Endothelial cell of umbilical vein (primary cell): ENCODE data around the gene SDK2. TPM values are rescaled to one million over a fixed set of nuclear protein-coding genes. Genes with fewer than 3 reads are reported as not detected.

Source experiments
- BruUV-seq: library from RNA; stranded (reverse); fragments of 400-500 nt; replicated peaks from 2 replicates; lab custom pipeline; 2021; lab: Mats Ljungman, UMichigan
- CTCF ChIA-PET: fragments of 300-600, 350-600 bp; sonication (Branson Sonifier 250); formaldehyde crosslinking; loops from one replicate; lab custom pipeline; 2021; ENCODE audit warnings: antibody characterized with exemption, inconsistent platforms; lab: Charles Lee
- POLR2A ChIA-PET: fragments of 300-600, 350-600 bp; sonication (Branson Sonifier 250); formaldehyde crosslinking; loops from one replicate; lab custom pipeline; 2021; ENCODE audit warnings: antibody characterized with exemption, inconsistent platforms; lab: Charles Lee
- DNase-seq: peaks from one replicate; pipeline ENCODE4 v3.0.0-alpha.2; 2011; ENCODE audit warnings: low read depth, low spot score
- FAIRE-seq: peaks from 2 replicates; lab custom pipeline; 2011; peaks lifted over from hg19 to GRCh38; lab: Jason Lieb, UNC
- H2AFZ ChIP-seq: 2 replicates; pipeline ENCODE4 v1.6.0; 2012; ENCODE audit warnings: low read depth, low read length, control low read depth, inconsistent platforms
- H3K27ac ChIP-seq: 2 replicates; pipeline ENCODE4 v1.5.1; 2011; ENCODE audit warnings: low read depth, mild to moderate bottlenecking, control low read depth, low read length, moderate library complexity; ENCODE audit not compliant: insufficient read depth
- H3K27me3 ChIP-seq, 2 experiments: 2 replicates each; pipeline versions ENCODE4 v1.6.0 to v1.6.1; 2011; ENCODE audit warnings: low read length in 2 of 2, mixed read lengths in 1 of 2; ENCODE audit not compliant: control insufficient read depth in 2 of 2, insufficient read depth in 2 of 2
- H3K36me3 ChIP-seq, 2 experiments: 2 replicates in 1 of 2; 3 replicates in 1 of 2; pipeline ENCODE4 v1.5.1; 2011; ENCODE audit warnings: low read length in 2 of 2, mild to moderate bottlenecking in 1 of 2, moderate library complexity in 1 of 2; ENCODE audit not compliant: control insufficient read depth in 2 of 2, insufficient read depth in 2 of 2; ENCODE audit errors: extremely low read depth in 1 of 2
- H3K4me1 ChIP-seq: 3 replicates; pipeline ENCODE4 v1.5.1; 2011; ENCODE audit warnings: mild to moderate bottlenecking, low read length; ENCODE audit not compliant: control insufficient read depth, insufficient read depth; ENCODE audit errors: extremely low read depth
- H3K4me2 ChIP-seq: 2 replicates; pipeline ENCODE4 v1.6.1; 2011; ENCODE audit warnings: low read length, control low read depth, mixed read lengths; ENCODE audit not compliant: insufficient read depth
- H3K4me3 ChIP-seq, 3 experiments: fragments of 200-600 bp in 1 of 3; sonication (generic), shearing (Covaris generic) in 1 of 3; replicated peaks in 1 of 3; 2 replicates each; pipeline ENCODE4 v1.5.1; 2011 to 2016; ENCODE audit warnings: control low read depth in 3 of 3, low read length in 3 of 3, mild to moderate bottlenecking in 2 of 3, inconsistent platforms in 1 of 3, low read depth in 1 of 3, moderate library complexity in 1 of 3; ENCODE audit not compliant: insufficient read depth in 1 of 3
- H3K79me2 ChIP-seq: 2 replicates; pipeline ENCODE4 v1.6.0; 2012; ENCODE audit warnings: low read length, inconsistent platforms; ENCODE audit not compliant: control insufficient read depth, insufficient read depth
- H3K9ac ChIP-seq: replicated peaks from 2 replicates; pipeline ENCODE3; 2011; ENCODE audit warnings: low read length, control low read depth; ENCODE audit not compliant: insufficient read depth; ENCODE audit errors: extremely low read depth
- H3K9me1 ChIP-seq: replicated peaks from 3 replicates; pipeline ENCODE4 v1.6.0; 2011; ENCODE audit warnings: mild to moderate bottlenecking, low read length; ENCODE audit not compliant: control insufficient read depth, insufficient read depth; ENCODE audit errors: extremely low read depth
- H3K9me3 ChIP-seq: replicated peaks from 2 replicates; pipeline ENCODE4 v1.5.1; 2012; ENCODE audit warnings: low read length, inconsistent platforms; ENCODE audit not compliant: control insufficient read depth, insufficient read depth
- H4K20me1 ChIP-seq: replicated peaks from 2 replicates; pipeline ENCODE3; 2011; ENCODE audit warnings: mild to moderate bottlenecking, low read length; ENCODE audit not compliant: control insufficient read depth, insufficient read depth; ENCODE audit errors: extremely low read depth
- CTCF ChIP-seq, 2 donors: IDR thresholded peaks; 1 replicate in 1 of 2; 2 replicates in 1 of 2; pipeline ENCODE4 v1.5.1; 2011; ENCODE audit warnings: low read length in 2 of 2, mild to moderate bottlenecking in 2 of 2, moderate library complexity in 2 of 2, control low read depth in 1 of 2, inconsistent platforms in 1 of 2, low read depth in 1 of 2; ENCODE audit not compliant: insufficient read depth in 1 of 2; ENCODE audit errors: extremely low read depth in 1 of 2
- EZH2 ChIP-seq: IDR thresholded peaks from 2 replicates; pipeline ENCODE4 v1.6.1; 2012; ENCODE audit warnings: borderline replicate concordance, low read depth, mild to moderate bottlenecking, moderate library complexity, low read length, inconsistent platforms; ENCODE audit not compliant: severe bottlenecking
- FOS ChIP-seq: IDR thresholded peaks from 2 replicates; pipeline ENCODE4 v1.6.1; 2011; ENCODE audit warnings: mild to moderate bottlenecking, low read length, moderate library complexity, borderline replicate concordance; ENCODE audit not compliant: insufficient read depth
- GATA2 ChIP-seq: IDR thresholded peaks from 2 replicates; pipeline ENCODE4 v1.7.0; 2011; ENCODE audit warnings: low read depth, mild to moderate bottlenecking, moderate library complexity, mixed read lengths, low read length; ENCODE audit not compliant: insufficient read length, insufficient read depth
- JUN ChIP-seq: IDR thresholded peaks from 2 replicates; pipeline ENCODE4 v1.6.1; 2011; ENCODE audit warnings: borderline replicate concordance, low read depth; ENCODE audit not compliant: insufficient read length, insufficient read depth
- MYC ChIP-seq: IDR thresholded peaks from one replicate; pipeline ENCODE4 v1.6.1; 2011; ENCODE audit warnings: mild to moderate bottlenecking, low read depth, low read length
- POLR2A ChIP-seq: IDR thresholded peaks from 2 replicates; pipeline ENCODE4 v1.6.1; 2012; ENCODE audit warnings: low read depth, mild to moderate bottlenecking, control low read depth, low read length
- POLR2AphosphoS5 ChIP-seq: IDR thresholded peaks from 2 replicates; pipeline ENCODE4 v1.6.1; 2012; ENCODE audit warnings: low read depth, mild to moderate bottlenecking, control low read depth, low read length, moderate library complexity; ENCODE audit not compliant: insufficient read depth
- dilution Hi-C: fragments of 300-500 bp; cut with MboI; formaldehyde crosslinking; loops from one replicate; pipeline ENCODE4 v1.15.0; 2019; ENCODE audit warnings: low sequenced_read_pairs; ENCODE audit not compliant: extremely low pct_ligation_motif_present
- intact Hi-C: fragments of 100-400 bp; cut with micrococcal nuclease; formaldehyde crosslinking; loops from one replicate; pipeline ENCODE4 v1.10.0; 2022
- polyA plus RNA-seq, 4 experiments: library from polyadenylated mRNA; depleted of rRNA in 3 of 4; stranded (reverse) in 3 of 4; unstranded in 1 of 4; fragments of >200 nt; gene quantifications; 2 replicates each; pipeline versions ENCODE4 v1.2.1 to v1.2.3, GENCODE V29; 2011 to 2012; ENCODE audit warnings: missing spikeins in 1 of 4
- total RNA-seq: library from RNA; stranded (reverse); gene quantifications from 2 replicates; pipeline ENCODE4 v1.2.3, GENCODE V29; 2021
- TF ChIP-seq, protein P1 (sequence below): IDR thresholded peaks from 2 replicates; pipeline ENCODE4 v1.6.1; 2011; ENCODE audit not compliant: insufficient read depth, insufficient read length

Gene SDK2
- total and polyA plus RNA-seq, 2 donors (not counting 3 experiments of a cell fraction or from before 2014, with no cell fraction given) = not detected

DNA sequence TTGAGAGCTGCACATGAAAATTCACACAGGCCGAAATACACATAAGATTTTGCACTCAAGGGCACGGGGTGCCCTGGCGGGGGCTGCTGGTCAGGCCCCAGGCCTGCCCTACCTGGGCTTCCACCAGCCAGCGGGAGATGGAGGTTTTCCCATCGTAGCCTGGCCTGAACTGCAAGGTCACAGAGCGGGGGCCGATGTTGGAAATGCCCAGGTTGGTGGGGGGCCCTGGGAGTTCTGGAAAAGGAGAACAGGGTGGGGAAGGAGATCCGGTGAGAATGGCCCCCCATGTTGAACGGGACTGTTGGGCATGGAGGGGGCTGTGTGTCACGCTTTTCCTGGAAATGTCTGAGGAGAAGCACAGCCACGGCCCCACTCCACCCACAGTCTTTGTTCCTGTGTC lies 245.2 kb downstream of the SDK2 start:
- TF ChIP-seq EZH2 = no peak
- TF ChIP-seq POLR2AphosphoS5 = no peak
- no peak for TF ChIP-seq FOS
- ChIA-PET CTCF (interaction anchor here (1.5 kb wide), 1 partner anchor 29 kb away, joined by 5 read pairs; no protein-coding TSS in a partner anchor), POLR2A (no interaction called here)
- no TSS peak for BruUV-seq
- dilution Hi-C loops = no loop called here
- no peaks in the 10 kb centered on the region for H4K20me1 ChIP-seq
- H3K27me3 ChIP-seq = no peaks in the 10 kb centered on the region
- H3K27ac ChIP-seq = no peak overlapping the region
- intact Hi-C loops = no loop called here
- H3K36me3 ChIP-seq = no peaks in the 10 kb centered on the region
- FAIRE-seq (no peak), DNase-seq (no peak)
- no peaks in the 10 kb centered on the region for H3K9me3 ChIP-seq
- H3K4me3 ChIP-seq = no peak overlapping the region
- no peak overlapping the region for H2AFZ ChIP-seq
- H3K9ac ChIP-seq = no peak overlapping the region
- H3K4me2 ChIP-seq = no peak overlapping the region
- H3K9me1 ChIP-seq = no peaks in the 10 kb centered on the region
- no peaks in the 10 kb centered on the region for H3K79me2 ChIP-seq
- no peaks in the 10 kb centered on the region for H3K4me1 ChIP-seq

GRCh38 chr17:73397856-73398540 lies 246.2 kb downstream of the SDK2 start:
- ChIA-PET POLR2A (no interaction called here), CTCF (no interaction called here)
- no peak overlapping the region for H3K27ac ChIP-seq
- no peaks in the 10 kb centered on the region for H3K27me3 ChIP-seq
- FAIRE-seq (no peak), DNase-seq (no peak)
- no peaks in the 10 kb centered on the region for H3K36me3 ChIP-seq
- H3K4me1 ChIP-seq = no peaks in the 10 kb centered on the region
- H3K9me3 ChIP-seq = no peaks in the 10 kb centered on the region
- H3K79me2 ChIP-seq = no peaks in the 10 kb centered on the region
- no peak overlapping the region for H3K4me3 ChIP-seq
- no peaks in the 10 kb centered on the region for H3K9me1 ChIP-seq
- H3K4me2 ChIP-seq = no peak overlapping the region
- H2AFZ ChIP-seq = no peak overlapping the region
- dilution Hi-C loops = no loop called here
- intact Hi-C loops = no loop called here
- no peaks in the 10 kb centered on the region for H4K20me1 ChIP-seq
- BruUV-seq = no TSS peak
- H3K9ac ChIP-seq = no peak overlapping the region
- TF ChIP-seq MYC (no peak), POLR2A (no peak), EZH2 (no peak), FOS (no peak), JUN (no peak), POLR2AphosphoS5 (no peak), GATA2 (no peak), CTCF (IDR thresholded peaks at IDR 0.05; ENCODE audit: extremely low read depth in 1 of 2, insufficient read depth in 1 of 2, low read depth in 1 of 2, low read length in 2 of 2) (no peak)
- TF ChIP-seq, protein P1, sequence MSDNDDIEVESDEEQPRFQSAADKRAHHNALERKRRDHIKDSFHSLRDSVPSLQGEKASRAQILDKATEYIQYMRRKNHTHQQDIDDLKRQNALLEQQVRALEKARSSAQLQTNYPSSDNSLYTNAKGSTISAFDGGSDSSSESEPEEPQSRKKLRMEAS = no peak
